Measurements from ENCODE around the gene TFAP2E. TPM values are rescaled to one million over a fixed set of nuclear protein-coding genes. Genes with fewer than 3 reads are reported as not detected.

Gene TFAP2E
- polyA plus RNA-seq, 1 donor from 2014 or later: 7.0 TPM

DNA sequence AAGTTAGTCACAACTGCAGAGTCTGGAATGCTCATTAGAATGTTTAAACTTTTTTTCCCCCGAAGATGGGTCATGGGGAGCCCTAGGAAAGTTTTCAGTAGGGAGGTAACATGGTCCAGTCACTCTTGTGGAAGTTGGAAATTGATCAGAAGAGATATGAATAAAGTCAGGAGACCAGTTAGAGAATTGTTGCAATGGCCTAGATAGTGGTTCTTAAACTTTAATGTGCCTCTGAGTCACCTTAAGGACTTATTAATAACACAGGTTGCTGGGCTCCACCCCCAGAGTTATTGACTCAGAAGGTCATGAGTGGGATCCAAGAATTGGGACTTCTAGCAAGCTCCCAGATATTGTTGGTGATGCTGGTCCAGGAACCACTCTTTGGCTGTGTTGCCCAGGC is 3.2 kb upstream of the TFAP2E start:
- Histone ChIP-seq H3K4me2 (ENCODE audit: low read length) (no peak overlapping the region), H4K20me1 (ENCODE audit: insufficient read depth) (no peaks in the 10 kb centered on the region), H3K9me2 (ENCODE audit: insufficient read depth, low read length) (no peaks in the 10 kb centered on the region), H3K79me2 (replicated peaks; ENCODE audit: insufficient read depth, low read length) (no peaks in the 10 kb centered on the region), H3K4me3 (ENCODE audit: low read length) (no peak overlapping the region), H3K36me3 (ENCODE audit: insufficient read depth, low read length) (no peaks in the 10 kb centered on the region), H3F3A (ENCODE audit: insufficient read depth, low read length, poor library complexity, severe bottlenecking) (no peaks in the 10 kb centered on the region), H3K27me3 (ENCODE audit: insufficient read depth, low read depth, low read length) (peaks cover 51% of the 10 kb centered on the region), H3K27ac (ENCODE audit: low read length) (no peak overlapping the region), H2AFZ (ENCODE audit: low read depth, low read length) (no peak overlapping the region), H3K9me3 (ENCODE audit: low read length) (no peaks in the 10 kb centered on the region), H3K9ac (ENCODE audit: low read length) (no peak overlapping the region)
- TF ChIP-seq, protein P1, sequence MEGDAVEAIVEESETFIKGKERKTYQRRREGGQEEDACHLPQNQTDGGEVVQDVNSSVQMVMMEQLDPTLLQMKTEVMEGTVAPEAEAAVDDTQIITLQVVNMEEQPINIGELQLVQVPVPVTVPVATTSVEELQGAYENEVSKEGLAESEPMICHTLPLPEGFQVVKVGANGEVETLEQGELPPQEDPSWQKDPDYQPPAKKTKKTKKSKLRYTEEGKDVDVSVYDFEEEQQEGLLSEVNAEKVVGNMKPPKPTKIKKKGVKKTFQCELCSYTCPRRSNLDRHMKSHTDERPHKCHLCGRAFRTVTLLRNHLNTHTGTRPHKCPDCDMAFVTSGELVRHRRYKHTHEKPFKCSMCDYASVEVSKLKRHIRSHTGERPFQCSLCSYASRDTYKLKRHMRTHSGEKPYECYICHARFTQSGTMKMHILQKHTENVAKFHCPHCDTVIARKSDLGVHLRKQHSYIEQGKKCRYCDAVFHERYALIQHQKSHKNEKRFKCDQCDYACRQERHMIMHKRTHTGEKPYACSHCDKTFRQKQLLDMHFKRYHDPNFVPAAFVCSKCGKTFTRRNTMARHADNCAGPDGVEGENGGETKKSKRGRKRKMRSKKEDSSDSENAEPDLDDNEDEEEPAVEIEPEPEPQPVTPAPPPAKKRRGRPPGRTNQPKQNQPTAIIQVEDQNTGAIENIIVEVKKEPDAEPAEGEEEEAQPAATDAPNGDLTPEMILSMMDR (IDR thresholded peaks at IDR 0.05; ENCODE audit: poor library complexity, severe bottlenecking): no peak
- no peak for TF ChIP-seq EZH2 (IDR thresholded peaks at IDR 0.05; ENCODE audit: borderline replicate concordance, insufficient read depth, low read length, poor library complexity, severe bottlenecking)
- TF ChIP-seq POLR2AphosphoS5 (IDR thresholded peaks at IDR 0.05): no peak
- no peak for TF ChIP-seq MXI1 (conservative IDR thresholded peaks at IDR 0.05; ENCODE audit: poor library complexity, severe bottlenecking)
- TF ChIP-seq TAF1 (IDR thresholded peaks at IDR 0.05; ENCODE audit: low read depth): no peak
- no peak for TF ChIP-seq RAD21 (conservative IDR thresholded peaks at IDR 0.05)
- no peak for TF ChIP-seq EP300 (conservative IDR thresholded peaks at IDR 0.05; ENCODE audit: poor library complexity, severe bottlenecking)
- TF ChIP-seq SMC3 (conservative IDR thresholded peaks at IDR 0.05; ENCODE audit: poor library complexity): no peak
- TF ChIP-seq, protein P2, sequence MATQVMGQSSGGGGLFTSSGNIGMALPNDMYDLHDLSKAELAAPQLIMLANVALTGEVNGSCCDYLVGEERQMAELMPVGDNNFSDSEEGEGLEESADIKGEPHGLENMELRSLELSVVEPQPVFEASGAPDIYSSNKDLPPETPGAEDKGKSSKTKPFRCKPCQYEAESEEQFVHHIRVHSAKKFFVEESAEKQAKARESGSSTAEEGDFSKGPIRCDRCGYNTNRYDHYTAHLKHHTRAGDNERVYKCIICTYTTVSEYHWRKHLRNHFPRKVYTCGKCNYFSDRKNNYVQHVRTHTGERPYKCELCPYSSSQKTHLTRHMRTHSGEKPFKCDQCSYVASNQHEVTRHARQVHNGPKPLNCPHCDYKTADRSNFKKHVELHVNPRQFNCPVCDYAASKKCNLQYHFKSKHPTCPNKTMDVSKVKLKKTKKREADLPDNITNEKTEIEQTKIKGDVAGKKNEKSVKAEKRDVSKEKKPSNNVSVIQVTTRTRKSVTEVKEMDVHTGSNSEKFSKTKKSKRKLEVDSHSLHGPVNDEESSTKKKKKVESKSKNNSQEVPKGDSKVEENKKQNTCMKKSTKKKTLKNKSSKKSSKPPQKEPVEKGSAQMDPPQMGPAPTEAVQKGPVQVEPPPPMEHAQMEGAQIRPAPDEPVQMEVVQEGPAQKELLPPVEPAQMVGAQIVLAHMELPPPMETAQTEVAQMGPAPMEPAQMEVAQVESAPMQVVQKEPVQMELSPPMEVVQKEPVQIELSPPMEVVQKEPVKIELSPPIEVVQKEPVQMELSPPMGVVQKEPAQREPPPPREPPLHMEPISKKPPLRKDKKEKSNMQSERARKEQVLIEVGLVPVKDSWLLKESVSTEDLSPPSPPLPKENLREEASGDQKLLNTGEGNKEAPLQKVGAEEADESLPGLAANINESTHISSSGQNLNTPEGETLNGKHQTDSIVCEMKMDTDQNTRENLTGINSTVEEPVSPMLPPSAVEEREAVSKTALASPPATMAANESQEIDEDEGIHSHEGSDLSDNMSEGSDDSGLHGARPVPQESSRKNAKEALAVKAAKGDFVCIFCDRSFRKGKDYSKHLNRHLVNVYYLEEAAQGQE (IDR thresholded peaks at IDR 0.05; ENCODE audit: borderline replicate concordance): no peak

DNA sequence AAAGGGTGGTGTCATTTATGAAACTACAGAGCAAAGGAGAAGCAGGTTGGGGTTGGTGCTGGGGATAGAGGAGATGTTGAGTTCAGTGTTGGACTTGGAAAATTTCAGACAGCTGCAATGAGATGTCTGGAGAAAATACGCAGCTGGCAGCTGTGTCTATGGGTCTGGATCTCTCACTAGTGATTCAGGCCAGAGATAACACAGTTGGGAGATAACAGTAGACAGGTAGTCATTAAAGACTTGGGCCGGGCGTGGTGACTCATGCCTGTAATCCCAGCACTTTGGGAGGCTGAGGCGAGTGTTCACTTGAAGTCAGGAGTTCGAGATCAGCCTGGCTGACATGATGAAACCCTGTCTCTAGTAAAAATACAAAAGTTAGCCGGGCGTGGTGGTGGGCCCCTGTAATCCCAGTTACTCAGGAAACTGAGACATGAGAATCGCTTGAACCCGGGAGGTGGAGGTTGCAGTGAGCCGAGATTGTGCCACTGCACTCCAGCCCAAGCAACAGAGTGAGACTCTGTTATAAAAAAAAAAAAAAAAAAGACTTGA is 2.5 kb upstream of the TFAP2E start:
- Histone ChIP-seq H3K27me3 (ENCODE audit: insufficient read depth, low read depth, low read length) (peaks cover 58% of the 10 kb centered on the region), H3K9me2 (ENCODE audit: insufficient read depth, low read length) (no peaks in the 10 kb centered on the region)
- TF ChIP-seq, protein P1 (IDR thresholded peaks at IDR 0.05; ENCODE audit: poor library complexity, severe bottlenecking): no peak
- TF ChIP-seq RAD21 (conservative IDR thresholded peaks at IDR 0.05): no peak
- no peak for TF ChIP-seq EP300 (conservative IDR thresholded peaks at IDR 0.05; ENCODE audit: poor library complexity, severe bottlenecking)
- no peak for TF ChIP-seq EZH2 (IDR thresholded peaks at IDR 0.05; ENCODE audit: borderline replicate concordance, insufficient read depth, low read length, poor library complexity, severe bottlenecking)
- TF ChIP-seq MXI1 (conservative IDR thresholded peaks at IDR 0.05; ENCODE audit: poor library complexity, severe bottlenecking): no peak

More for the DNA sequence above, 2.5 kb upstream of the TFAP2E start:
- no peaks in the 10 kb centered on the region for H3K79me2 ChIP-seq (replicated peaks; ENCODE audit: insufficient read depth, low read length)
- H4K20me1 ChIP-seq (ENCODE audit: insufficient read depth): no peaks in the 10 kb centered on the region
- no peak overlapping the region for H2AFZ ChIP-seq (ENCODE audit: low read depth, low read length)
- H3K4me2 ChIP-seq (ENCODE audit: low read length): no peak overlapping the region
- H3K9ac ChIP-seq (ENCODE audit: low read length): no peak overlapping the region
- no peaks in the 10 kb centered on the region for H3K9me3 ChIP-seq (ENCODE audit: low read length)
- H3K4me3 ChIP-seq (ENCODE audit: low read length): no peak overlapping the region
- no peak overlapping the region for H3K27ac ChIP-seq (ENCODE audit: low read length)
- H3K36me3 ChIP-seq (ENCODE audit: insufficient read depth, low read length): no peaks in the 10 kb centered on the region
- H3F3A ChIP-seq (ENCODE audit: insufficient read depth, low read length, poor library complexity, severe bottlenecking): no peaks in the 10 kb centered on the region
